ENCODE measurements around the gene PIK3R3. TPM values are rescaled to one million over a fixed set of nuclear protein-coding genes. Genes with fewer than 3 reads are reported as not detected.

Gene PIK3R3
- total RNA-seq (10 to 100 TPM; 30.5 to 49.8 (median 38.7) TPM), polyA plus RNA-seq (20.0 TPM)
- long read RNA-seq, donor 1, full-length matches to known transcripts, result 39 of 83 reads
- long read RNA-seq, donor 1, partial matches to known transcripts, result 16 of 83 reads
- long read RNA-seq, donor 1, other reads (novel, unspliced or antisense), result 28 of 83 reads
- long read RNA-seq, donor 2, full-length matches to known transcripts, result 14 of 20 reads
- long read RNA-seq, donor 2, partial matches to known transcripts, result 1 of 20 reads
- long read RNA-seq, donor 2, other reads (novel, unspliced or antisense), result 5 of 20 reads
- long read RNA-seq, donor 3, full-length matches to known transcripts, result 81 of 171 reads
- long read RNA-seq, donor 3, partial matches to known transcripts, result 60 of 171 reads
- long read RNA-seq, donor 3, other reads (novel, unspliced or antisense), result 30 of 171 reads
- long read RNA-seq, donor 4, full-length matches to known transcripts, result 29 of 40 reads
- long read RNA-seq, donor 4, partial matches to known transcripts, result 1 of 40 reads
- long read RNA-seq, donor 4, other reads (novel, unspliced or antisense), result 10 of 40 reads

DNA sequence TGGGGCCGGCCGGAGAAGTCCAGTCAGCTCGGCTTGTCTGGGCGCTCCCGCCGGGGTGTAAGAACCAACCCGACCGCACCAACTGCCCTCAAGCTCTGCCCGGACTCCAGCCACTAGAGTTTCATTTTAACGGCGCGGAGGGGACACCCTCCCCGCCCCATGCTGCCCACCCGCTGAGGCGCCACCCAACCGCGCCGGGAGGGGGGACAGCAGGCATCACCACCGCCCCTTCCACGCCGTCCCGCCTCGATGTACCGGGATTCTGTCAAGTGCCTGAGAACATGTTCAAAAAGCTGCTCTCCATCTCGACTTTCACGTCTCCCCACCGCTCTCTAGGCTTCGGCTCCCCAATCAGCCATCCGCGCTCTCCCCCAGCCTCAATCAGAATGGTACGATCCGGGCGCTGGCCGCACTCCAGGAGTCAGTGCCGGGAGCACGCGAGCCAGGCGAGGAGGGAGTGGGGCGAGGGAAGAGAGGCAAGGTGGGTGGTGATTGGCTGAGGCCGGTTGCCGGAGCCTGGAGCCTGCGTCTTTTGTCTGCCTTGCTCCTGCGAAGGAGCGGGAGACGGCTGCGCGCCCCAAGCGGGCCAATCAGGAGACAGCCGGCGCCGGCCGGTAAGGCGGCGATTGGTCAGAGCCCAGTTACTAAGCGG, at the start of gene PIK3R3:
PIK3R3 (minus strand) TSS at position 101 of the 652 bp plus-strand sequence. CDS start 677 bp downstream, outside the sequence.
- Histone ChIP-seq H3K9me3 (ENCODE audit: control insufficient read depth, low read length) (no peaks in the 10 kb centered on the region), H3K4me3 (ENCODE audit: low read length) (peak within 1 kb of the TSS; percentile 99), H3K27ac (ENCODE audit: low read length) (peak within 1 kb of the TSS; percentile 96), H3K4me1 (ENCODE audit: control insufficient read depth, insufficient read depth, low read length) (peaks cover 9% of the 10 kb centered on the region), H3K27me3 (ENCODE audit: control insufficient read depth, insufficient read depth) (no peaks in the 10 kb centered on the region)
- DNase-seq (peak; percentile 98 to 99 (median 99)), ATAC-seq (peak; percentile 99)
- intact Hi-C loops (cut with DNase I), result loop anchor here in 2 of 4 donors (5.0 kb wide), 2 partner anchors 40 to 45 kb away; partner anchors contain the start of genes P3R3URF (in 1 of the 2) and TSPAN1 (in 1 of the 2)
- under 1% methylated on average over 55 of the region's 55 CpGs for WGBS

DNA sequence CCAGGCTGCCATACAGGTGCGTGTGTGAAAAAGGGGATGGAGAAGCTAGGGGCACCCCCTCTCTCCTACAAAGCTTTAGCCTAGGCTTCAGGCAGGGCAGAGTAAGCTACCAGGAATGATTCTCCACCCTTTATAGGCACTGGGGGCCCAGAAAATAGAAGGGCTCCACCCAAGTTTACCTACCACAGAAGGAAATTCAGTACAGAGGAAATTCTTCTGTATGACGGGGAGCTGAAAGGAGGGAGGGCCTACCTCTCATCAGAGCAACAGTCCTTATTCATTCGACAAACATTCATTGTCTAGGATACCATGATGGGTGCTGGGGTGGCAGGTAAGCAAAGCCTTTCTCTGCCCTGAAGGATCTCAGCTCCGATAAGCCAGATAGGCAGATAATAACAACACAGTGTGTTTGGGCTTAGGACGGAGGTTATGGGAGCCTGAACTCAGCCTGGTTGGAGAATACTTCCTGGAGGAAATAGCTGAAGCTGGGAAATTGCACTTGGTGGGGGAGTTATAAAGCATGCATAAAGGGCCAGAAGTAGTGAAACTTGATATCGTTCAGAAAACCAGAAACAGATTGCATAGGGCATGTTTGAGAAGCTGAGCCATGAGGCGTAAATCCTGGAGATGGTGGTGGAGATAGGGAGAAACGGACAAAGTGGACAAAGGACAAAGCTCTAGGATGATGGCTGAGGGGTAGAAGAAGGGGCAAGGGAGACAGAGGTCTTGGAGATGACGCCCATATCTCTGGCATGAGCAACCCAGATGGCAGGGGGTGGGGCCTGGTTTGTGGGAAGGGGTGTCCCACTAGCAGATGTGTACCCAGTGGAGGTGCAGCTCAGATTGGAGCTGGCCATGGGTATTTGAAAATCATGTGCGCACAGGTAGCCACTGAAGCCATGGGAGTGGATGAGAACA, 49.2 kb upstream of the PIK3R3 start:
- Histone ChIP-seq H3K4me3 (ENCODE audit: low read length) (no peak overlapping the region), H3K4me1 (ENCODE audit: control insufficient read depth, insufficient read depth, low read length) (peaks cover 13% of the 10 kb centered on the region), H3K9me3 (ENCODE audit: control insufficient read depth, low read length) (no peaks in the 10 kb centered on the region), H3K27me3 (ENCODE audit: control insufficient read depth, insufficient read depth) (no peaks in the 10 kb centered on the region), H3K27ac (ENCODE audit: low read length) (no peak overlapping the region)
- intact Hi-C loops (cut with DNase I), result loop anchor here in 3 of 4 donors (2.0 kb wide), 2 partner anchors 41 to 145 kb away; no protein-coding TSS in a partner anchor
- ATAC-seq, result no peak
- WGBS, result 67% methylated on average over 10 of the region's 10 CpGs
- no peak for DNase-seq

DNA sequence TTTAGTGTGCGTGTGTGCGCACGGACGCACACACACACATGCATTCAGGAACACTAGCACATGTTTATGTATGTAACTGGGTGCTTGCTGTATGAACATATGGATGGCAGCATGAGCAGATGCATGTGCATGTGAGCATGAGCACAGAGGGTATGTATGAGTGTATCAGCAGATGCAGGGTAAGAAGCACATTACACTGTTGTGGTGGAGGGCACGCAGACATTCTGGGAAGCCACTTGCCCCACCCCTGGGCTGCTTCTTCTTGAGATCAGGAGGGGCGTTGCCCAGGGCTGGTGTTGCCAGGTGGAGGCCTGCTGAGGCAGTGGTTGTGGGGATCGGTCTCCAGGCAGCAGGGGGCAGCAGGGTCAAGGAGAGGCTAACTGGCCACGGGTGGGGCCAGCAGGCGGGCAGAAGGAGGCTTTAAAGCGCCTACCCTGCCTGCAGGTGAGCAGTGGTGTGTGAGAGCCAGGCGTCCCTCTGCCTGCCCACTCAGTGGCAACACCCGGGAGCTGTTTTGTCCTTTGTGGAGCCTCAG, 47.7 kb upstream of the PIK3R3 start:
- Histone ChIP-seq H3K27ac (ENCODE audit: low read length) (no peak overlapping the region), H3K9me3 (ENCODE audit: control insufficient read depth, low read length) (no peaks in the 10 kb centered on the region), H3K4me1 (ENCODE audit: control insufficient read depth, insufficient read depth, low read length) (peaks cover 11% of the 10 kb centered on the region), H3K27me3 (ENCODE audit: control insufficient read depth, insufficient read depth) (no peaks in the 10 kb centered on the region), H3K4me3 (ENCODE audit: low read length) (no peak overlapping the region)
- 65% methylated on average over 12 of the region's 12 CpGs for WGBS
- intact Hi-C loops (cut with DNase I), result loop anchor here in 3 of 4 donors (2.0 kb wide), 2 partner anchors 43 to 143 kb away; no protein-coding TSS in a partner anchor
- ATAC-seq (peak; percentile 2 to 7), DNase-seq (peak in 1 of 3 donors; percentile 58)

DNA sequence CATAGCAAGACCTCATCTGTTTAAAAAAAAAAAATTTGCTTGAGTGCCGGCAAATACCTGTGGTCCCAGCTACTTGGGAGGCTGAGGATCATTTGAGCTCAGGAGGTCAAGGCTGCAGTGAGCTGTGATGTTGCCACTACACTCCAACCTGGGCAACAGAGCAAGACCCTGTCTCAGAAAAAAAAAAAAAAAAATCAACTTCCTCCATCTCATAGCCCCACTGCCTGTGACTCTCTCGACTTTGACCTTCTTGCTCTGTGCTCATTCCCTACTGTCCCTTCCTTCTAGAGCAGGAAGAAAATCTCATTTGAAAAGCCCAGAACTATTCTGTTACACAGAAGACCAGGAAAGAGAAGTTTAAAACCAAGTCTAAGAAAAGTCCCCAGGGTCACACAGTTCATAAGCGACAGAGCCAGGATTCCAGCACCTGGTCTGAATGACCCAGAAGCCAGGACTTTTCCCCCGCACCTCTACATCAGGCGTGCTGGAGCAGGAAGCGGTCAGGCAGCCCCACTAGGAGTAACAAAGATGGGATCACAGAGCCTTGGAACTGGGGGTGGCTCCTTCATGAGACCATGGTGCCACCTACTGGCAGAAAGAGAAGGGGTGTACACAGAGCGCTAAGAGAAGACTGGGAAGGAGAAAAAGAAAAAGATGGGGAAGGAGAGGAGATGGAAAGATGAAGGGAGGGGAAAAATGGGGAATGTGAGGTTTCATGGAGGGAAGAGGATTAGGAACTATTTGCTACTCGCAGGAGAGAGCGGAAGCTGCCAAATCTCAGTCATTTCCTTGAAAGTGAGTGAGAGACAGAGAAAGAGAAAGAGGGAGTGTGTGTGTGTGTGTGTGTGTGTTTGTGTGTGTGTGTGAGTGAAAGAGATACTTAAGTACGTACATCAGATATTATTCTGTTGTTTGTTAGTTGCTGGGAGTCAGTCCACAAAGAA, 47.0 kb upstream of the PIK3R3 start:
- peaks cover 16% of the 10 kb centered on the region for H3K4me1 ChIP-seq (ENCODE audit: control insufficient read depth, insufficient read depth, low read length)
- no peaks in the 10 kb centered on the region for H3K27me3 ChIP-seq (ENCODE audit: control insufficient read depth, insufficient read depth)
- ATAC-seq, result peak; percentile 82 to 84
- H3K4me3 ChIP-seq (ENCODE audit: low read length), result no peak overlapping the region
- intact Hi-C loops (cut with DNase I), result loop anchor here (2.0 to 10.0 kb wide), 5 partner anchors 43 to 143 kb away; partner anchors contain the start of gene PIK3R3 (in 1 of the 4)
- H3K27ac ChIP-seq (ENCODE audit: low read length), result peak overlapping the region; percentile 7
- WGBS, result 12% methylated on average over 10 of the region's 10 CpGs
- no peaks in the 10 kb centered on the region for H3K9me3 ChIP-seq (ENCODE audit: control insufficient read depth, low read length)
- peak; percentile 75 to 88 (median 81) for DNase-seq

DNA sequence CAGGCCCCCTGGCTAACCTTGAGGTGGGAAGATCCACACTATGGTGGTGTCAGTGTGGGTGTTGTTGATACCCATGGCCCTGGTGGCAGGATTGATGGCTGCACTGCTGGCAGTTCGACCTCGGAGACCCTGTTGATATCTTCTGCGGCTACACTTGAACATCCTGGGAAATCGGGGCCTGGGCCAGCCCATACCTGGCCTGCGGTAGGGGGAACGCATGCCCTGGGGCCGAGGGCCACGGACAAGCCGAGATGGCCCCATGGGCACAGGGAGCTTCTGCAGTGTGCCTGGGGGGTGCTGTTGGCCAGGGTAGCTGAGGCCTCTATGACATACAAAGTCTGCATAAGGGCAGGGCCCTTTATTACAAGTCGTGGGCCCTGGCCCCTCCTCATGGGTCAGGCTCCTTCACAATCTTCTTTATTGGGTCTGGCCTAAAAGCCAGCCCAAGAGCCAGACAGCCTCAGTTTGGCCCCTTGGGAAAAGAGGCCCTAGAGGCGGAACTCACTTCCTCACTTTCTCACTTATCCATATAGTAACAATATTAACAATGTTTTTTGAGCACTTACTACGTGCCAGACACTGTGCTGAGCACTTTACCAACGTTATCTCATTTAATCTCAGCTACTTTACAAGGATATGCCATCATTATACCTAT, 43.9 kb upstream of the PIK3R3 start, which contains the start of gene P3R3URF:
P3R3URF (minus strand) TSS at position 278 of the 655 bp plus-strand sequence; CDS start at position 261, 17 bp downstream.
- Histone ChIP-seq H3K4me3 (ENCODE audit: low read length) (no peak within 1 kb of the TSS), H3K27ac (ENCODE audit: low read length) (peak within 1 kb of the TSS; percentile 77), H3K9me3 (ENCODE audit: control insufficient read depth, low read length) (no peaks in the 10 kb centered on the region), H3K4me1 (ENCODE audit: control insufficient read depth, insufficient read depth, low read length) (peaks cover 24% of the 10 kb centered on the region), H3K27me3 (ENCODE audit: control insufficient read depth, insufficient read depth) (no peaks in the 10 kb centered on the region)
- intact Hi-C loops (cut with DNase I), result loop anchor here in 3 of 4 donors (5.0 to 10.0 kb wide), 3 partner anchors 44 to 139 kb away; partner anchors contain the start of gene PIK3R3 (in 1 of the 3)
- DNase-seq, result peak in 1 of 3 donors; percentile 46
- ATAC-seq, result no peak
- 79% methylated on average over 13 of the region's 13 CpGs for WGBS

DNA sequence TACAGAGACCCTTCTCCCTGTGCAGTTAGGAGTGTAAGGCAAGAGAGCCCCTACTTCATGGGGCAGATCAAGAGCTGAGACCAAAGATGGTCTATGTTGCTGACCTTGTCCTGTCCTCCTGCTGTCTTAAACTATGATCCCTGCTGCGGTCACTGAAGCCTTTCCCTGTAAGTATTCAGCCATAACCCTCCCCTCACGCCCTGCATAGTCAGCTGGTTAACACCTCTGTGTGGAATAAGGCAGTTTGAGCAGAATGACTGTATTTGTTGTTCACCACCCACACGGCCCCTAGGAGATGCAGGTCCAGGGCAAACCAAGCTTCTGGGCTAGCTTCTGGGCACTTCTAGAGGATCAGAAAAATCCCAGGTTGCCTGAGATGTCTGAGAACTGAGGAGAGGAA, 42.8 kb upstream of the PIK3R3 start:
- Histone ChIP-seq H3K27me3 (ENCODE audit: control insufficient read depth, insufficient read depth) (no peaks in the 10 kb centered on the region), H3K9me3 (ENCODE audit: control insufficient read depth, low read length) (no peaks in the 10 kb centered on the region), H3K4me1 (ENCODE audit: control insufficient read depth, insufficient read depth, low read length) (peaks cover 28% of the 10 kb centered on the region), H3K4me3 (ENCODE audit: low read length) (no peak overlapping the region), H3K27ac (ENCODE audit: low read length) (peak overlapping the region; percentile 77)
- ATAC-seq (no peak), DNase-seq (no peak)
- intact Hi-C loops (cut with DNase I), result loop anchor here in 3 of 4 donors (5.0 to 10.0 kb wide), 3 partner anchors 43 to 138 kb away; partner anchors contain the start of gene PIK3R3 (in 1 of the 3)
- WGBS, result 45% methylated on average over 3 of the region's 3 CpGs

DNA sequence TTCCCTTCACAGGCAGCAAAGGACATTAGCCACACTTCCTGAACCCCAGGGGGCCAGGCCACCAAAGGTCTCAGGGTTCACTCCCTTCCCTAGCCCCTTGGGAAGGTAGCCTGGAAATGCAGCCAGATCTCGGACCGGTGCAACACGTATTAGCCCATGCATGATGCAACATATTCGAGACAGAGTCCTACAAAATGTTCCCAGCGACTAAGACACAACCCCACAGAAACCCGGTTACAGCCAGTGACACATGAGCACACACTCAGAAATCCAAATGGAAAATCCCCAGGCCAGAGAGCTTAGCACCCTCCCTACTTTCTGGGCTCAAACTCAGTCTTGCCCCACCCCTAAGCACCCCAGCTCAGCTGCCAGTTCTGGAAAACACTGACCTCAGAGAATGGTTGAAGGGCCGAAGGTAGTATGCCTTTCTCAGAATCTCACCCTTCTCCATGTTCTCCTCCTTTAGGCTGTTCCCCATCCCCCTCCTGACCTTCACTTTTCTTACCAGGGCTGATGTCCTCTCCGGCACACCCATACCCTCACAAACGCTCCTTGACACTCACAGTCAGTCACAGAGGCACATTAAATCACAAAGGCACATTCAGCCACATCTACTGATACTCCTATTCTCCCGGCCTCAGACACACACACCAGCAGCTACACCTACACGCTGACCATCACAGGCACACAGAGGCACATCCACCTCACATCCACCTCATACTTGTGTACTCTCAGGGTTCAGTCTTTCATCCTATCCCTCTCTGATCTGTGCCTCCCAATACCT, 42.2 kb upstream of the PIK3R3 start, which contains the start of gene TSPAN1:
TSPAN1 (plus strand) TSS at position 640 of the 784 bp plus-strand sequence. CDS start 6,021 bp downstream, outside the sequence.
- Histone ChIP-seq H3K9me3 (ENCODE audit: control insufficient read depth, low read length) (no peaks in the 10 kb centered on the region), H3K4me3 (ENCODE audit: low read length) (no peak within 1 kb of the TSS), H3K4me1 (ENCODE audit: control insufficient read depth, insufficient read depth, low read length) (peaks cover 28% of the 10 kb centered on the region), H3K27me3 (ENCODE audit: control insufficient read depth, insufficient read depth) (no peaks in the 10 kb centered on the region), H3K27ac (ENCODE audit: low read length) (peak within 1 kb of the TSS; percentile 77)
- intact Hi-C loops (cut with DNase I), result loop anchor here (5.0 to 10.0 kb wide), 3 partner anchors 42 to 137 kb away; partner anchors contain the start of gene PIK3R3 (in 2 of the 4)
- ATAC-seq (peak; percentile 83 to 85), DNase-seq (peak; percentile 71 to 85 (median 75))
- 33% methylated on average over 11 of the region's 11 CpGs for WGBS

DNA sequence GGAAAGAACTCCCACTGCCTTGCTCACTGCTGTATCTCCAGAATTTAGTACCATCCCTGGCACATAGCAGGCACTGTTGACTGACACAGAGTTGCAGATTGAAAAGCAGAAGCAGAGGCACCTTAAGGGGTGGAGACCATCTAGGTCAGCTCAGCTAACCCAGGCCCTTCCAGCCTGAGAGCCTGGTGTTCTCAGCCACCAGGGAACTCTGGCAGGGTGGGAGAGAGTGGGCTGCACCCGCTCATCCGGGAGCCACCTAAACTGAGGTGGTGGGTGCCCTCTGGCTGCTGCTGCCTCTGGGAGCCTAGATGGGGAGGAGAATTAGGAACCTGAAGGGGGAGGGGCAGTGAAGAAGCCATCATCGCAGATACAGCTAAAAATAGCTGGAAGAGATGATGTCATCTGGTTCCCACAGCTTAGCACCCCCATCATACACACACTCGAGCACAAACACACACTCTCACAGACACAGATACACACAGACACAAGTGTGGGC, 41.0 kb upstream of the PIK3R3 start:
- WGBS, result 21% methylated on average over 4 of the region's 4 CpGs
- no peaks in the 10 kb centered on the region for H3K27me3 ChIP-seq (ENCODE audit: control insufficient read depth, insufficient read depth)
- intact Hi-C loops (cut with DNase I), result loop anchor here in 2 of 4 donors (5.0 to 10.0 kb wide), 2 partner anchors 41 to 49 kb away; partner anchors contain the start of gene PIK3R3 (in 1 of the 2)
- DNase-seq (peak in 1 of 3 donors; percentile 62), ATAC-seq (no peak)
- H3K27ac ChIP-seq (ENCODE audit: low read length), result peak overlapping the region; percentile 77
- peaks cover 31% of the 10 kb centered on the region for H3K4me1 ChIP-seq (ENCODE audit: control insufficient read depth, insufficient read depth, low read length)
- H3K9me3 ChIP-seq (ENCODE audit: control insufficient read depth, low read length), result no peaks in the 10 kb centered on the region
- no peak overlapping the region for H3K4me3 ChIP-seq (ENCODE audit: low read length)

Data from right cardiac atrium (tissue), 5 donors.